CD8-positive, alpha-beta memory T cell (primary cell): ENCODE results near the gene C12orf42. TPM values are rescaled to one million over a fixed set of nuclear protein-coding genes. Genes with fewer than 3 reads are reported as not detected.
"Not testable (repeated sequence)": the region's sequence is repeated elsewhere in the genome, so short reads cannot be mapped to it uniquely, and the experiment has no call there.

Experiments used
- CTCF ChIA-PET: fragments of 350-600 bp; sonication (Branson Sonifier 250); formaldehyde crosslinking; loops from one replicate; lab custom pipeline; 2021; ENCODE audit warnings: antibody characterized with exemption; lab: Charles Lee
- POLR2A ChIA-PET: fragments of 350-600 bp; sonication (Branson Sonifier 250); formaldehyde crosslinking; loops from one replicate; lab custom pipeline; 2021; ENCODE audit warnings: antibody characterized with exemption; lab: Charles Lee
- DNase-seq, 5 donors: peaks; one replicate each; pipeline versions ENCODE4 v3.0.0 to v3.0.0-alpha.2; 2020 to 2022; ENCODE audit warnings: mixed read lengths in 1 of 5
- H3K27ac ChIP-seq: one replicate; pipeline ENCODE4 v1.7.0; 2013; ENCODE audit warnings: low read depth, mild to moderate bottlenecking, low read length, moderate library complexity
- H3K27me3 ChIP-seq: 2 replicates; pipeline ENCODE4 v1.7.0; 2013; ENCODE audit warnings: low read length, mild to moderate bottlenecking; ENCODE audit not compliant: insufficient read depth, poor library complexity, severe bottlenecking
- H3K36me3 ChIP-seq: 2 replicates; pipeline ENCODE4 v1.7.0; 2013; ENCODE audit warnings: mild to moderate bottlenecking, low read length, moderate library complexity; ENCODE audit not compliant: insufficient read depth
- H3K4me1 ChIP-seq: 2 replicates; pipeline ENCODE4 v1.7.0; 2013; ENCODE audit warnings: mild to moderate bottlenecking, low read length, moderate library complexity; ENCODE audit not compliant: insufficient read depth
- H3K4me3 ChIP-seq: 2 replicates; pipeline ENCODE4 v1.7.0; 2013; ENCODE audit warnings: mild to moderate bottlenecking, low read length
- H3K9me3 ChIP-seq: 2 replicates; pipeline ENCODE4 v1.7.0; 2013; ENCODE audit warnings: mild to moderate bottlenecking, low read length
- H3K27ac Mint-ChIP-seq, 8 donors: one replicate each; pipeline ENCODE4 v1.8.0; 2020 to 2021; ENCODE audit warnings: mixed read lengths in 8 of 8, mild to moderate bottlenecking in 6 of 8, inconsistent platforms in 3 of 8, moderate library complexity in 3 of 8
- H3K27me3 Mint-ChIP-seq, 2 donors: one replicate each; pipeline ENCODE4 v1.8.0; 2020 to 2021; ENCODE audit warnings: mixed read lengths in 2 of 2, mild to moderate bottlenecking in 1 of 2, moderate library complexity in 1 of 2
- H3K36me3 Mint-ChIP-seq, 3 donors: one replicate each; pipeline ENCODE4 v1.8.0; 2020 to 2021; ENCODE audit warnings: mixed read lengths in 3 of 3, inconsistent platforms in 1 of 3, mild to moderate bottlenecking in 1 of 3
- H3K4me1 Mint-ChIP-seq, 3 donors: one replicate each; pipeline ENCODE4 v1.8.0; 2020 to 2021; ENCODE audit warnings: mixed read lengths in 3 of 3, inconsistent platforms in 1 of 3, mild to moderate bottlenecking in 1 of 3
- H3K4me3 Mint-ChIP-seq, 7 donors: one replicate each; pipeline ENCODE4 v1.8.0; 2020 to 2021; ENCODE audit warnings: mixed read lengths in 7 of 7, mild to moderate bottlenecking in 6 of 7, moderate library complexity in 4 of 7, inconsistent platforms in 2 of 7
- H3K9me3 Mint-ChIP-seq, 5 donors: one replicate each; pipeline ENCODE4 v1.8.0; 2020 to 2022; ENCODE audit warnings: mixed read lengths in 5 of 5, mild to moderate bottlenecking in 3 of 5, moderate library complexity in 2 of 5, inconsistent platforms in 1 of 5
- polyA plus RNA-seq: library from polyadenylated mRNA; unstranded; fragments of 300-500 nt; fragmentation: Illumina TruSeq; gene quantifications from one replicate; pipeline ENCODE4 v1.2.3, GENCODE V29; 2021
- total RNA-seq, 2 experiments: library from RNA; stranded (reverse); gene quantifications; one replicate each; pipeline ENCODE4 v1.2.3, GENCODE V29; 2021

C12orf42 gene
- total and polyA plus RNA-seq, 3 experiments from 2014 or later: 1.2 to 6.8 (median 1.2) TPM

DNA sequence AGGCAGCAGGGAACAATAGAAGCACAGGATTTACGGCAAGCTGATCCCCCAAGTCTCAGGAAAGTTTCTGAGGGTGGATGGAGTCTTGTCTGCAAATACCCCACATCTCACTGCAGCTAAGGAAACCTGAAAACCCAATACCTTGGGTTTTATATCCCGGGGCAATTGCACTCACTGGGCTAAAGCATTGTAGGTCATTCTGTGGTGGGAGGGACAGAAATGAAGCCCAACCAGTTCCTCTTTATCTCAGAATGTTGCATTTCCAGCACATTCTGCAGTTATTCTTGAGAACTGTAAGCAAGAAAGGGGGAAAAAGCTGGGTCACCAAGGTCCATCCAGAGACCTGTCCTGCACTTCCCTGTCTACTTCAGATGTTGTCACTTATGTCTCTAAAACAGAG lies 39.8 kb downstream of the C12orf42 start:
- Histone ChIP-seq H3K4me3 (no peak overlapping the region), H3K27me3 (no peaks in the 10 kb centered on the region), H3K36me3 (no peaks in the 10 kb centered on the region), H3K27ac (no peak overlapping the region), H3K4me1 (peaks cover 25% of the 10 kb centered on the region), H3K9me3 (no peaks in the 10 kb centered on the region)
- ChIA-PET CTCF (no interaction called here), POLR2A (no interaction called here)
- Mint-ChIP-seq H3K4me1 (peaks cover 23 to 38% (median 26%) of the 10 kb centered on the region in 3 donors), H3K27me3 (no peaks in the 10 kb centered on the region), H3K36me3 (no peaks in the 10 kb centered on the region), H3K27ac (peak overlapping the region in 2 of 8 donors; percentile 40 to 70), H3K9me3 (peaks cover 0 to 2% (median 0%) of the 10 kb centered on the region in 5 donors), H3K4me3 (no peak overlapping the region)
- DNase-seq: no peak

- Mint-ChIP-seq H3K4me3 (peak overlapping the region in 3 of 7 donors; percentile 2 to 28 (median 9)), H3K36me3 (no peaks in the 10 kb centered on the region), H3K9me3 (peaks cover 0 to 2% (median 0%) of the 10 kb centered on the region in 5 donors), H3K27ac (peak overlapping the region; percentile 16 to 82 (median 56)), H3K4me1 (peaks cover 23 to 38% (median 26%) of the 10 kb centered on the region in 3 donors), H3K27me3 (no peaks in the 10 kb centered on the region)
- ChIA-PET POLR2A (no interaction called here), CTCF (no interaction called here)
- Histone ChIP-seq H3K27ac (no peak overlapping the region), H3K36me3 (no peaks in the 10 kb centered on the region), H3K27me3 (no peaks in the 10 kb centered on the region), H3K4me3 (no peak overlapping the region), H3K4me1 (peaks cover 25% of the 10 kb centered on the region), H3K9me3 (no peaks in the 10 kb centered on the region)
- DNase-seq: peak in 3 of 5 donors; percentile 51 to 61 (median 53)
Observed at GRCh38 chr12:103455020-103455763, 40.6 kb downstream of the C12orf42 start.

- H3K27me3 Mint-ChIP-seq: peaks cover 0 to 2% of the 10 kb centered on the region in 2 donors
- H3K9me3 Mint-ChIP-seq: peaks cover 0 to 7% (median 6%) of the 10 kb centered on the region in 5 donors
- H3K27ac Mint-ChIP-seq: peak overlapping the region in 1 of 8 donors; percentile 33
- no peak overlapping the region for H3K4me3 Mint-ChIP-seq
- no peaks in the 10 kb centered on the region for H3K36me3 ChIP-seq
- ChIA-PET CTCF (no interaction called here), POLR2A (no interaction called here)
- no peak overlapping the region for H3K27ac ChIP-seq
- peaks cover 0 to 3% (median 1%) of the 10 kb centered on the region in 3 donors for H3K36me3 Mint-ChIP-seq
- H3K27me3 ChIP-seq: no peaks in the 10 kb centered on the region
- no peak for DNase-seq
- peaks cover 28 to 34% (median 34%) of the 10 kb centered on the region in 3 donors for H3K4me1 Mint-ChIP-seq
- H3K9me3 ChIP-seq: no peaks in the 10 kb centered on the region
- H3K4me1 ChIP-seq: peaks cover 25% of the 10 kb centered on the region
- H3K4me3 ChIP-seq: no peak overlapping the region
Observed at GRCh38 chr12:103444983-103445382, 50.8 kb downstream of the C12orf42 start.

GRCh38 chr12:103442822-103443221 lies 52.9 kb downstream of the C12orf42 start:
- ChIA-PET POLR2A (no interaction called here), CTCF (no interaction called here)
- Mint-ChIP-seq H3K27ac (peak overlapping the region in 4 of 8 donors; percentile 53 to 82 (median 71)), H3K4me1 (peaks cover 28 to 34% (median 34%) of the 10 kb centered on the region in 3 donors), H3K4me3 (no peak overlapping the region), H3K27me3 (peaks cover 0 to 2% of the 10 kb centered on the region in 2 donors), H3K36me3 (peaks cover 0 to 3% (median 1%) of the 10 kb centered on the region in 3 donors), H3K9me3 (peaks cover 0 to 6% (median 0%) of the 10 kb centered on the region in 5 donors)
- Histone ChIP-seq H3K27ac (no peak overlapping the region), H3K27me3 (no peaks in the 10 kb centered on the region), H3K4me1 (peaks cover 25% of the 10 kb centered on the region), H3K9me3 (no peaks in the 10 kb centered on the region), H3K36me3 (no peaks in the 10 kb centered on the region), H3K4me3 (no peak overlapping the region)
- no peak for DNase-seq

GRCh38 chr12:103442182-103442555 lies 53.6 kb downstream of the C12orf42 start:
- POLR2A ChIA-PET: no interaction called here
- no peaks in the 10 kb centered on the region for H3K36me3 ChIP-seq
- peaks cover 0 to 2% of the 10 kb centered on the region in 2 donors for H3K27me3 Mint-ChIP-seq
- no peak overlapping the region for H3K4me3 ChIP-seq
- peak overlapping the region; percentile 80 to 98 (median 94) for H3K27ac Mint-ChIP-seq
- H3K9me3 ChIP-seq: no peaks in the 10 kb centered on the region
- CTCF ChIA-PET: no interaction called here
- peaks cover 0 to 3% (median 1%) of the 10 kb centered on the region in 3 donors for H3K36me3 Mint-ChIP-seq
- peak overlapping the region in 5 of 7 donors; percentile 89 to 93 (median 92) for H3K4me3 Mint-ChIP-seq
- peak overlapping the region; percentile 58 for H3K27ac ChIP-seq
- H3K4me1 Mint-ChIP-seq: peaks cover 28 to 34% (median 34%) of the 10 kb centered on the region in 3 donors
- peaks cover 25% of the 10 kb centered on the region for H3K4me1 ChIP-seq
- no peak for DNase-seq
- peaks cover 0 to 6% (median 0%) of the 10 kb centered on the region in 5 donors for H3K9me3 Mint-ChIP-seq
- no peaks in the 10 kb centered on the region for H3K27me3 ChIP-seq

- Mint-ChIP-seq H3K4me1 (peaks cover 28 to 34% (median 34%) of the 10 kb centered on the region in 3 donors), H3K27ac (peak overlapping the region; percentile 82 to 98 (median 95)), H3K36me3 (peaks cover 0 to 3% (median 0%) of the 10 kb centered on the region in 3 donors), H3K4me3 (peak overlapping the region; percentile 89 to 96 (median 92)), H3K27me3 (peaks cover 0 to 2% of the 10 kb centered on the region in 2 donors), H3K9me3 (peaks cover 0 to 6% (median 0%) of the 10 kb centered on the region in 5 donors)
- peak overlapping the region; percentile 58 for H3K27ac ChIP-seq
- H3K36me3 ChIP-seq: no peaks in the 10 kb centered on the region
- H3K27me3 ChIP-seq: no peaks in the 10 kb centered on the region
- H3K4me3 ChIP-seq: peak overlapping the region; percentile 44
- H3K9me3 ChIP-seq: no peaks in the 10 kb centered on the region
- POLR2A ChIA-PET: no interaction called here
- CTCF ChIA-PET: no interaction called here
- DNase-seq: peak in 3 of 5 donors; percentile 51 to 62 (median 53)
- H3K4me1 ChIP-seq: peaks cover 25% of the 10 kb centered on the region
Observed at GRCh38 chr12:103441437-103442181, 54.2 kb downstream of the C12orf42 start.

- Mint-ChIP-seq H3K27ac (peak overlapping the region in 7 of 8 donors; percentile 17 to 89 (median 47)), H3K4me3 (peak overlapping the region in 6 of 7 donors; percentile 35 to 81 (median 62)), H3K36me3 (peaks cover 7 to 28% (median 13%) of the 10 kb centered on the region in 3 donors), H3K4me1 (peaks cover 25 to 32% (median 27%) of the 10 kb centered on the region in 3 donors), H3K9me3 (peaks cover 2 to 17% (median 16%) of the 10 kb centered on the region in 5 donors)
- H3K27me3 ChIP-seq, CTCF ChIA-PET, POLR2A ChIA-PET, H3K27ac ChIP-seq, H3K9me3 ChIP-seq, H3K4me3 ChIP-seq, H3K36me3 ChIP-seq, H3K27me3 Mint-ChIP-seq, H3K4me1 ChIP-seq: not testable (repeated sequence)
- peak in 3 of 5 donors; percentile 28 to 67 (median 58) for DNase-seq
Observed at GRCh38 chr12:103434165-103435105, 61.3 kb downstream of the C12orf42 start.
